Activated B cell treated with CpG ODN at 0.5 μM for 24 hours (primary cell): ENCODE results near the gene MSMP. TPM values are rescaled to one million over a fixed set of nuclear protein-coding genes. Genes with fewer than 3 reads are reported as not detected.

Source experiments
- ATAC-seq: fragments of 200-7000 bp; cut with Tn5 transposase; one replicate; pipeline ENCODE4 v1.10.0; 2021; ENCODE audit warnings: low read depth, mild to moderate bottlenecking, moderate library complexity
- CTCF ChIA-PET: fragments of 350-600 bp; sonication (Branson Sonifier 250); formaldehyde crosslinking; loops from one replicate; lab custom pipeline; 2021; ENCODE audit warnings: antibody characterized with exemption; lab: Charles Lee
- POLR2A ChIA-PET: fragments of 350-600 bp; sonication (Branson Sonifier 250); formaldehyde crosslinking; loops from one replicate; lab custom pipeline; 2021; ENCODE audit warnings: antibody characterized with exemption; lab: Charles Lee
- DNase-seq: peaks from one replicate; pipeline ENCODE4 v3.0.0; 2022
- H3K27ac Mint-ChIP-seq: one replicate; pipeline ENCODE4 v1.8.0; 2020; ENCODE audit warnings: mixed read lengths
- H3K27me3 Mint-ChIP-seq: one replicate; pipeline ENCODE4 v1.8.0; 2021; ENCODE audit warnings: mixed read lengths
- H3K36me3 Mint-ChIP-seq: one replicate; pipeline ENCODE4 v1.8.0; 2021; ENCODE audit warnings: low read depth, mixed read lengths
- H3K4me1 Mint-ChIP-seq: one replicate; pipeline ENCODE4 v1.8.0; 2021; ENCODE audit warnings: mixed read lengths
- H3K4me3 Mint-ChIP-seq: one replicate; pipeline ENCODE4 v1.8.0; 2020; ENCODE audit warnings: mild to moderate bottlenecking, mixed read lengths
- H3K9me3 Mint-ChIP-seq: one replicate; pipeline ENCODE4 v1.8.0; 2020; ENCODE audit warnings: mixed read lengths
- intact Hi-C: fragments of 100-400 bp; cut with micrococcal nuclease; formaldehyde crosslinking; loops from one replicate; pipeline ENCODE4 v1.15.1; 2024
- total RNA-seq: library from RNA; stranded (reverse); gene quantifications from 2 replicates; pipeline ENCODE4 v1.2.3, GENCODE V29; 2022
- TF ChIP-seq, protein P1 (sequence below): fragments of 200-600 bp; IDR thresholded peaks from one replicate; pipeline ENCODE4 v1.8.0; 2022; ENCODE audit warnings: antibody characterized with exemption, mild to moderate bottlenecking

The MSMP gene
- total RNA-seq, 1 donor from 2014 or later: 1.2 TPM

GRCh38 chr9:35705836-35706430 lies 48.1 kb downstream of the MSMP start:
- ATAC-seq (no peak), DNase-seq (no peak)
- no peaks in the 10 kb centered on the region for H3K4me1 Mint-ChIP-seq
- POLR2A ChIA-PET: interaction anchor here (1.1 to 1.5 kb wide), 2 partner anchors 10 to 44 kb away, joined by 3 to 10 read pairs; no protein-coding TSS in a partner anchor
- TF ChIP-seq, protein P1, sequence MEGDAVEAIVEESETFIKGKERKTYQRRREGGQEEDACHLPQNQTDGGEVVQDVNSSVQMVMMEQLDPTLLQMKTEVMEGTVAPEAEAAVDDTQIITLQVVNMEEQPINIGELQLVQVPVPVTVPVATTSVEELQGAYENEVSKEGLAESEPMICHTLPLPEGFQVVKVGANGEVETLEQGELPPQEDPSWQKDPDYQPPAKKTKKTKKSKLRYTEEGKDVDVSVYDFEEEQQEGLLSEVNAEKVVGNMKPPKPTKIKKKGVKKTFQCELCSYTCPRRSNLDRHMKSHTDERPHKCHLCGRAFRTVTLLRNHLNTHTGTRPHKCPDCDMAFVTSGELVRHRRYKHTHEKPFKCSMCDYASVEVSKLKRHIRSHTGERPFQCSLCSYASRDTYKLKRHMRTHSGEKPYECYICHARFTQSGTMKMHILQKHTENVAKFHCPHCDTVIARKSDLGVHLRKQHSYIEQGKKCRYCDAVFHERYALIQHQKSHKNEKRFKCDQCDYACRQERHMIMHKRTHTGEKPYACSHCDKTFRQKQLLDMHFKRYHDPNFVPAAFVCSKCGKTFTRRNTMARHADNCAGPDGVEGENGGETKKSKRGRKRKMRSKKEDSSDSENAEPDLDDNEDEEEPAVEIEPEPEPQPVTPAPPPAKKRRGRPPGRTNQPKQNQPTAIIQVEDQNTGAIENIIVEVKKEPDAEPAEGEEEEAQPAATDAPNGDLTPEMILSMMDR: no peak
- no peak overlapping the region for H3K27ac Mint-ChIP-seq
- no peak overlapping the region for H3K4me3 Mint-ChIP-seq
- no peaks in the 10 kb centered on the region for H3K27me3 Mint-ChIP-seq
- H3K36me3 Mint-ChIP-seq: peaks cover 8% of the 10 kb centered on the region
- CTCF ChIA-PET: interaction anchor here (1.2 to 5.5 kb wide), 2 partner anchors 10 to 45 kb away, joined by 3 to 37 read pairs; no protein-coding TSS in a partner anchor
- no peaks in the 10 kb centered on the region for H3K9me3 Mint-ChIP-seq
- intact Hi-C loops: no loop called here

DNA sequence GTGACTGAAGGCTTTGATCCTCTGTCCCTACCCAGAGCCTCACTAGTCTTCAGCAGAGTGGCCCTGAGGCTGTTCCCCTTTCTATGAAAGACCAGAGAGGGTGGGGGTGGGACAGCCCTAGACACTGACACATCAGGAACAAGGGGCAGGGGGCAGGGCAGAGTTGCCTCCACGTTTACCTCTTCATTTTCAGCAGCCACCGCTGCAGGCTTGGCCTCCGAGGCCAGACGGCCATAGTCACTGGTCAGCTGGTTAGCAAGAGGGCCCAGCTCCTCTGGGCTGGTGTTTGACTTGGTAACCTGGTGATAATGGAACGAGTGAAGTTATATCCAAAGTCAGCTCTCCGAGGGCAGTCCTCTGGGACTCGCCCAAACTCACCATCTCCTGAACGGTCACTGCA lies 48.7 kb downstream of the MSMP start:
- no peaks in the 10 kb centered on the region for H3K27me3 Mint-ChIP-seq
- ATAC-seq (no peak), DNase-seq (no peak)
- no peaks in the 10 kb centered on the region for H3K9me3 Mint-ChIP-seq
- peaks cover 2% of the 10 kb centered on the region for H3K36me3 Mint-ChIP-seq
- intact Hi-C loops: no loop called here
- TF ChIP-seq, protein P1: no peak
- no peaks in the 10 kb centered on the region for H3K4me1 Mint-ChIP-seq
- H3K4me3 Mint-ChIP-seq: no peak overlapping the region
- H3K27ac Mint-ChIP-seq: no peak overlapping the region
- CTCF ChIA-PET: interaction anchor here (5.5 kb wide), 1 partner anchor 10 kb away, joined by 37 read pairs; no protein-coding TSS in a partner anchor
- POLR2A ChIA-PET: interaction anchor here (0.6 to 1.5 kb wide), 4 partner anchors 9 to 44 kb away, joined by 3 to 10 read pairs (median 4); partner anchors contain the start of gene TPM2

DNA sequence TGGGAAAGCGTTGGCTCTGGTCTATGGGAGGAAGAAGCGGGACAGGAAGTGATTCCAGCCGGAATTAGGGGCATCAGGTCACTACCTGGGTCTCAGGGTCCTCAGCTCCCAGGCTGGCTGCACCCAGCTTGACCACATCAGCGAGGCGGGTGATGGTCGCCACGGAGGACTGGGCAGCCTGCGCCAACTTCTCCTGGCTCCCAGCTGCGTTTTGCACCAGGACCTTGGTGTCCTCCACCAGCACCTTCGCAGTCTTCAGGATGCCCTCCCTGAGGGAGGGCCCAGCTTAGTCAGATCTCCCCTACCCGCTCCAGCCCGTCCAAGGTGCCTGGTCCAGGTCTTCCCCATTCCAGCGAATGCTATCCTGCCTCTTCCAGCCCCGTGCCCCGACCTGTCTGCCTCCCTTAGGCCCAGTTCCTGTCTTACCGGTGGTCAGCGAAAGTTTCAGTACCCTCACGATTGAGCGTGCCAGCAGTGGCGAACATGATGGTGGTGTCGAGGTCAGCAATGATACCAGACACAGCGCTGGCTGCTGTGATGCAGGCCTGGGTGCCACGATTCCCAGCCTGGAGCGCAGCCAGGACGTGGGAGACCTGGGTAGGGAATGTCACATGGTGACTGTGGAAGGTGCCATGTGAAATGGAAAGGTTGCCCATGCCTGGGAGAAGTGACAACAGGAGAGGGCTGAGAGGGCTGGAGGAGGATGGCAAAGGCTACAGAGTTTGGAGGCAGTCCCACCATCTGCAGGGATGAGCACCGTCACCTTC lies 50.0 kb downstream of the MSMP start:
- H3K4me3 Mint-ChIP-seq: no peak overlapping the region
- no peak overlapping the region for H3K27ac Mint-ChIP-seq
- ChIA-PET POLR2A (interaction anchor here (0.5 to 1.3 kb wide), 2 partner anchors 14 to 53 kb away, joined by 3 to 4 read pairs; partner anchors contain the start of gene TPM2), CTCF (no interaction called here)
- no peaks in the 10 kb centered on the region for H3K36me3 Mint-ChIP-seq
- no peak for ATAC-seq
- H3K27me3 Mint-ChIP-seq: no peaks in the 10 kb centered on the region
- TF ChIP-seq, protein P1: no peak
- H3K4me1 Mint-ChIP-seq: no peaks in the 10 kb centered on the region
- intact Hi-C loops: no loop called here
- H3K9me3 Mint-ChIP-seq: no peaks in the 10 kb centered on the region
- DNase-seq: no peak

Other genes with a start within 250 kb of the MSMP start
- gene TESK1, start 149.0 kb downstream of the MSMP start, total RNA-seq: 48.7 and 51.9 TPM in 2 replicates
- gene CD72, start 135.9 kb downstream of the MSMP start, total RNA-seq: 118 and 125 TPM in 2 replicates
- 27.5 and 28.0 TPM in 2 replicates for gene SIT1, start 103.3 kb downstream of the MSMP start, total RNA-seq
- gene RMRP, start 96.3 kb downstream of the MSMP start, total RNA-seq: 8,247 and 9,516 TPM in 2 replicates
- 32.5 and 34.5 TPM in 2 replicates for gene CCDC107, start 96.0 kb downstream of the MSMP start, total RNA-seq
- 0.59 and 0.89 TPM in 2 replicates for gene ARHGEF39, start 89.1 kb downstream of the MSMP start, total RNA-seq
- gene CA9, start 80.3 kb downstream of the MSMP start, total RNA-seq: 0.86 TPM in 1 of 2 replicates, not detected in the other
- gene TPM2, start 64.4 kb downstream of the MSMP start, total RNA-seq: 1.9 and 2.0 TPM in 2 replicates
- 327 and 362 TPM in 2 replicates for gene TLN1, start 22.1 kb downstream of the MSMP start, total RNA-seq
- gene CREB3, start 21.6 kb downstream of the MSMP start, total RNA-seq: 13.8 and 16.9 TPM in 2 replicates
- 93.4 and 104 TPM in 2 replicates for gene GBA2, start 5.0 kb downstream of the MSMP start, total RNA-seq
- 23.8 and 25.4 TPM in 2 replicates for gene RGP1, start 5.0 kb downstream of the MSMP start, total RNA-seq
- 4.4 and 4.6 TPM in 2 replicates for gene NPR2, start 37.3 kb upstream of the MSMP start, total RNA-seq
- 1.8 and 4.0 TPM in 2 replicates for gene SPAG8, start 58.0 kb upstream of the MSMP start, total RNA-seq
- gene HINT2, start 60.8 kb upstream of the MSMP start, total RNA-seq: 27.9 and 34.0 TPM in 2 replicates
- gene FAM221B, start 74.5 kb upstream of the MSMP start, total RNA-seq: not detected in 2 replicates
- 5.0 and 8.0 TPM in 2 replicates for gene TMEM8B, start 75.0 kb upstream of the MSMP start, total RNA-seq
- gene OR13J1, start 116.1 kb upstream of the MSMP start, total RNA-seq: not detected in 2 replicates
- not detected in 2 replicates for gene HRCT1, start 151.9 kb upstream of the MSMP start, total RNA-seq
- gene SPAAR, start 155.2 kb upstream of the MSMP start, total RNA-seq: not detected in 2 replicates
- not detected in 2 replicates for gene OR2S2, start 203.9 kb upstream of the MSMP start, total RNA-seq